Measurements from ENCODE around the gene GMPPA.
A peak's percentile ranks its signal among the peaks of the same experiment; 100 is the strongest.

- peak; percentile 57 to 84 (median 78) for TF ChIP-seq CTCF (IDR thresholded peaks at IDR 0.05)
- no peak for TF ChIP-seq POLR2A (IDR thresholded peaks at IDR 0.05)
Observed at GRCh38 chr2:219475697-219476651, 22.7 kb upstream of the GMPPA start.
